GM23338 (cell line): ENCODE measurements around the gene TMEM132D.

Experiments used
- CREB1 ChIP-seq: fragments of 250-450 bp; sonication (Bioruptor Pico); IDR thresholded peaks from 2 replicates; pipeline ENCODE4 v1.5.0; 2020; ENCODE audit warnings: low read depth, mild to moderate bottlenecking, moderate library complexity
- EZH2 ChIP-seq: fragments of 200-600 bp; sonication (generic); IDR thresholded peaks from one replicate; pipeline ENCODE4 v1.8.0; 2017; ENCODE audit warnings: antibody characterized with exemption, mild to moderate bottlenecking, low read depth; ENCODE audit not compliant: unreplicated experiment
- EZH2phosphoT487 ChIP-seq: fragments of 200-600 bp; sonication (generic); IDR thresholded peaks from one replicate; pipeline ENCODE4 v1.8.1; 2018; ENCODE audit warnings: antibody characterized with exemption; ENCODE audit not compliant: unreplicated experiment
- POLR2AphosphoS5 ChIP-seq: IDR thresholded peaks from 2 replicates; pipeline ENCODE4 v1.6.1; 2016; ENCODE audit warnings: antibody characterized with exemption, low read depth
- REST ChIP-seq: IDR thresholded peaks from one replicate; pipeline ENCODE4 v1.6.1; 2018; ENCODE audit warnings: antibody characterized with exemption; ENCODE audit not compliant: unreplicated experiment
- STAT1 ChIP-seq: IDR thresholded peaks from one replicate; pipeline ENCODE4 v1.6.1; 2016; ENCODE audit warnings: antibody characterized with exemption; ENCODE audit not compliant: unreplicated experiment
- ZNF114 ChIP-seq: fragments of 250-450 bp; sonication (Bioruptor Pico); IDR thresholded peaks from 2 replicates; pipeline ENCODE4 v1.5.0; 2020; ENCODE audit warnings: mild to moderate bottlenecking, moderate library complexity
- TF ChIP-seq, protein P1 (sequence below), 2 experiments: fragments of 200-600 bp in 1 of 2; sonication (generic) in 1 of 2; conservative IDR thresholded peaks; 2 replicates each; pipeline versions ENCODE4 v1.5.1 to v1.6.1; 2016 to 2017; ENCODE audit warnings: antibody characterized with exemption in 2 of 2, low read depth in 2 of 2, mild to moderate bottlenecking in 2 of 2, moderate library complexity in 1 of 2

DNA sequence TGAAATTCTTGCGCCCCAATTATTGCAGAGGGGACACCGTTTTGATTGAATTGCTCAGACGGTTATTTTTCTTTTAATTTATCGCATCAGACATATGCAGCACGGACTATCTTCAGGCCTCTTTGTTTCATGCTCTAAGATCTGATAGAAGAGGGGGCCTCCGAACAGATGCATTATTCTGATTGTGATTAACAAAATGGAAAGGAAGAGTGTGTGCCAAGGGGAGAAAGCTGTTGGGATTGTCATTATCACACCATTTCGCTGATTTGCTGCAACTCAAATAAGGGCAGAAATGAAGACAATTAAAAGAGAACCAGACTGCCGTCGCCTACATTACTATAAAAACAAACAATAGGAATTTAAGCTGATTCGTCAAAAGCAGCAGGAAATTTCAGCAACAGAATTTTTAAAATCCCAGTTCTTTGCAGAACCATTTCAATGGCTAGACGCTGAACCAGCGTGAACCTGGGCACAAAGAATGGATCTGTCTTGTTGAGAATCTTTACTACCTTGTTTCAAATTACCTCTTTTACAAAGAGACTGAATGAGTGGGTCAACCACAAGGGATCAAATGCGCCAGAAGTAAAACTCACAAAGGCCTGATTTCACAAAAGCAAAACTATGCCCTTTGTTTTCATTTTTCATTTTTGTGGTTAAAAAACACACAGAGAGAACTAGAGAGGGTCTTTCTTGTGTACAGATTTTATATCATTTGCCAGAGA lies 30.6 kb downstream of the TMEM132D start:
- TF ChIP-seq CREB1 = no peak
- TF ChIP-seq, protein P1, sequence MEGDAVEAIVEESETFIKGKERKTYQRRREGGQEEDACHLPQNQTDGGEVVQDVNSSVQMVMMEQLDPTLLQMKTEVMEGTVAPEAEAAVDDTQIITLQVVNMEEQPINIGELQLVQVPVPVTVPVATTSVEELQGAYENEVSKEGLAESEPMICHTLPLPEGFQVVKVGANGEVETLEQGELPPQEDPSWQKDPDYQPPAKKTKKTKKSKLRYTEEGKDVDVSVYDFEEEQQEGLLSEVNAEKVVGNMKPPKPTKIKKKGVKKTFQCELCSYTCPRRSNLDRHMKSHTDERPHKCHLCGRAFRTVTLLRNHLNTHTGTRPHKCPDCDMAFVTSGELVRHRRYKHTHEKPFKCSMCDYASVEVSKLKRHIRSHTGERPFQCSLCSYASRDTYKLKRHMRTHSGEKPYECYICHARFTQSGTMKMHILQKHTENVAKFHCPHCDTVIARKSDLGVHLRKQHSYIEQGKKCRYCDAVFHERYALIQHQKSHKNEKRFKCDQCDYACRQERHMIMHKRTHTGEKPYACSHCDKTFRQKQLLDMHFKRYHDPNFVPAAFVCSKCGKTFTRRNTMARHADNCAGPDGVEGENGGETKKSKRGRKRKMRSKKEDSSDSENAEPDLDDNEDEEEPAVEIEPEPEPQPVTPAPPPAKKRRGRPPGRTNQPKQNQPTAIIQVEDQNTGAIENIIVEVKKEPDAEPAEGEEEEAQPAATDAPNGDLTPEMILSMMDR (conservative IDR thresholded peaks at IDR 0.05; ENCODE audit: low read depth in 2 of 2) = no peak
- no peak for TF ChIP-seq POLR2AphosphoS5
- TF ChIP-seq STAT1 = no peak
- no peak for TF ChIP-seq EZH2
- no peak for TF ChIP-seq REST
- no peak for TF ChIP-seq EZH2phosphoT487
- no peak for TF ChIP-seq ZNF114 (CRISPR knock-in tag)
